ENCODE measurements around the gene C4orf54.

Gene C4orf54

DNA sequence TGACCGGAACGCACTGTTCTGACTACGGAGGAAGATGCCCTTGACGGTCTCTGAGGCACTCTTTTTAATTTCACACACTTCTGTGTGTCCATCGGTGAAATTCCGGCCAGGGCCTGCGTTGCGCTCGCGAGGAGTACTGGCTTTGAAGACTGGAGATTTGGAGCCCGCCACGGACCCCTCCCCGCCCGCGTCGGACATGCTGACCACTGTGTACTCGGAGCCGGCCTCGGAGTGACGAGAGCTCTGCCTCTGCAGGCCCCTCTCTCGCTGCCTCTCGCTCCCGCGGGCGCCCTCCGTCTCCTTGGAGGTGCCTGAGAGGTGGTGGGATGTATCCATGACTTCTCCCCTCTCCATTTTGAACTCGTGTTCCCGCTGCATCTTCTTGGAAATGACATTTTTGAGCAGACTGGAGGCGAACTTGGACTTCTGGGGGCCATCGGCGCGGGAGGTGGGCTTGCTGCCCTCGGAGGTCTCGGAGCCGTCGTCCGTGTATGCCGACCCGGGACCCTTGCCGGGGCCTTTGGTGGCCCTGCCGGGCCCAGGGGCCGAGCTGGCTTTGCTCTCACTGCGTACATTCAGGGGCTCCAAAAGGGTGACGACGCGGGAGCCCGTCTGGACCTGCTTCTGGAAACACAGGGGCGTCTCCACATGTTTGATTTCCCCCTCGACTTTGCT, 5.7 kb downstream of the C4orf54 start:
- no peak for DNase-seq

- DNase-seq = no peak
Measured at GRCh38 chr4:99651016-99651769, 6.4 kb downstream of the C4orf54 start.

GRCh38 chr4:99649778-99650177, 7.8 kb downstream of the C4orf54 start:
- no peak for DNase-seq

- DNase-seq = no peak
Measured at GRCh38 chr4:99649208-99649607, 8.4 kb downstream of the C4orf54 start.

- no peak for DNase-seq
Measured at GRCh38 chr4:99648321-99648720, 9.3 kb downstream of the C4orf54 start.

DNA sequence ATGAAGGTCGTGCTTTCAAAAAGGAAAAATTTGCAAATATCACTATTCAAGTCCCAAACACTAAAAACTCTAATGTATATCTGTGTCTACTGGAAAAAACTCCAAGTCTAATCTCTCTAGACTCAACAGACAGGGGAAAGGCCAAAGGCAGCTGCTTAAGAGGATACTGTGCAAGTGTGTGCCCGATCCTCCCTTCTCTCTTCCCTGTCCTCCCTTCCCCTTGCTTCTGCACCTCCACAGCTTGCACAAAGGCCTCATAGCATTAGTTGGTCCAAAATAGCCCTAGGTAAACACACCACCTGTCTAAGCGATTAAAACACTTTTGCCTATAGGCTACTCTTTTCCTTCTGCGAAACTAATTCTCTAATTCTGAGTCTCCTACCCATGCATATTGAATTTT, 10.6 kb downstream of the C4orf54 start:
- no peak for DNase-seq

GRCh38 chr4:99645638-99646037, 12.0 kb downstream of the C4orf54 start:
- DNase-seq = no peak

DNA sequence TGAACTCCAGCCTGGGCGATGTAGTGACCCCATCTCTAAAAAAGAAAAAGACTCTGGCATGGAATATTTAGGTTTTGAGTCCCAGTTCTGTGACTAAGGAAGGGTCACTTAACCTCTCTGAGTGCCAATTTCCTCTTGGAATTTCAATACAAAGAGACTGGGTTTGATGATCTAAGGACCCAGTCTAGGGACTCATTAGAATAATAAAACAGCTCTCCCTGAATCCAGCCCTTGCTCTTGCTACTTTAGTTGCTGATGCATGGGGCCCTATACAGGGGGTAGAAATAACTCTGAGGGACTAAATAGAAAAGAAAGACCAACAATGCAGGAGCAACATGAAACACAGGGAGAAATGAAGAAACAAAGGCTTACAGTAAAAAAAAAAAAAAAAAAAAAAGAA, 12.6 kb downstream of the C4orf54 start:
- no peak for DNase-seq

DNA sequence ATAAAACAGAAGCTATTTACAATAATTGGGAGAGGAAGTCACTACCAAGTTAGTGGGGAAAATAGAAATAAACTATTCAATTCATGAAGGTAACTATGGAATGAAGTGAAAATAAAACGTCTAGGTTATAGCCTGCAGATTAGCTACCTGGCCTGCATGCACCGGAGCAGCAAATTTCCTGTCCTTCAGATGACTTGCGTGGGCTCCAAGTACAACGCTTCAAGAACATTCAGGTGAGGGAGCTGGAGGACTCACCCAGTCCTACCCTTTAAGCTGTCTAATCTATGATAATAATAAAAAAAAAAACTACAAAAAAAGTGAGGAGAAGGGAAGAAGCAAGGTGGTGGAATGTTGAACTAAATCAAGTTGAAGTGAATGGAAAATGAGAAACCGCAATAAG, 13.2 kb downstream of the C4orf54 start:
- DNase-seq = no peak

DNA sequence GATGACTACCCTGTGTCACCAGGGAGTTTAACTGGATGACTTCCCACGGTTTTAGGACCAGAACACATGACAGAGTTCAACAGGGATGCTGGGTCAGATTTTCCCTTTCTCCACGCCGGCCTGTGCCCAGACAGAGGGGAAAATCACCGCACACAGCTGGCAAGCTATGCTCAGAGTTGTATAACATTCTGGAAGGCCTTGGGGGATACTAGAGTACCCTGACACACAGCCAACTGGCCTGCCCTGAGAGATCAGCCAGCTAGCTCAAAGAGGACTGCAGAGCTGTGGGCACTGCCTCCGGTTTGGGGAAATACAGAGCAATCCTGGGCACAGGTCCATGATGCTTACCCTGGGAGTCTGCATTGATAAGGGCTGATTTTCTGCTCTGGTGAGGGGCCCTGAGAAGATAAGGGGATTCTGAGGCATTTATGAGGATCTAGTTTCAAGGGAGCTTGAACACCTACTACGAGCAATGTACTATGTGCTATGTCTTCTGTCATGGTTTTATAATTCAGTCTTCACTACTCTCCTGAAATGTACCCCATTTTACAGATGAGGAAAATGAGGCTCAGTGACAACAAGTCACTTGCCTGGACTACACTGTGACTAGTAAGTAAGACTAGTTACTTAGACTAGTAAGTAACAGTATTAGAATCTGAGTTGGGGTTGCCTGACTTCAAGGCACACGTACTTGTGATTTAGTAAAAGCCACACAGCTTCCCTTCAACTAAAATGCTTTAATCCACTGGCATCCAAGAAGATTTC, 14.7 kb downstream of the C4orf54 start:
- no peak for DNase-seq

GRCh38 chr4:99640676-99641075, 17.0 kb downstream of the C4orf54 start:
- no peak for DNase-seq

GRCh38 chr4:99637174-99637573, 20.5 kb downstream of the C4orf54 start:
- DNase-seq = no peak

DNA sequence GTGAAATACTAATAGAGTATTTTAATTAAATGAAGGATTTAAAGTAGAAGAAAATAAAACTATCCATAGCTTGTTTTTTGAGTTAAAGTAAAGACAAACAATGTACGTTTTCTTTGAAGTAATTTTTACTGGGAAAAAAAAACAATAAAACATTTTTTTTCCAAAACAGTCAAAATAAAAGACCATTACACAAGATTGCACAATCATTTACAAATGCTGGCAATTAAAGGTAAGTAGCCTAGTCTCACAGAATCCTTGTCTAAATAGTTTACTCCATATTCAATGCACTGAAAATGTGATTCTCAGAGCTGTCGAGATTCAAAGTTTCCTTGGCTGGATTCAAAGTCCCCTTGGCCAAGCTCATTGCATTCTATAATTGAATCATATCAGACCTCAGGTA, 21.2 kb downstream of the C4orf54 start:
- DNase-seq = no peak

- DNase-seq = no peak
Measured at GRCh38 chr4:99635601-99636000, 22.0 kb downstream of the C4orf54 start.

DNA sequence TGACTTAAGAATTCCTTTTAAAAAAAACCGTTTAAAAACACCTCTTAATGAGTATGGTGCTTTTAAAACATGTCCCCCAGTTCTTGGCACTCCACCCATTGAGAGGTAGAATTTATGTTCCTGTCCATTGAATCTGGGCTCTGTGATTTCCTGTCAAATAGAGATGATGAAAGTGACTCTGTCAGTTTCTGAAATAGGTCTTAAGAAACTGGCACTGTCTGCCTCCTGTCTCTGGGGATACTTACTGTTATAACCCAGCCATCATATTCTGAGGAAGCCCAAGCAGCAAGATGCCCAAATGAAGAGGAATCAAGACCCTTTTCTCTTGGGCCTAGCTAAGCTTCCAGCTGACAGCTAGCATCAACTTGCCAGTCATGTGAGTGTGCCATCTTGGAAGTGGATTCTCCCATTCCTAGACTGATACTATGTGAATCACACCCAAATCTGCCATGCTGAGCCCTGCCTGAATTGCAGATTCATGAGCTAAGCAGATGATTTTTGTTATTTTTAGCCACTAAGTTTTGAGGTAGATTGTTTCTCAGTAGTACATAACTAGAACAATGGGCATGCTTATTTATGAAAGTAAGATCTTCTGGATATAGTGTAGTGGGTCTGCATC, 22.8 kb downstream of the C4orf54 start:
- DNase-seq = no peak

GRCh38 chr4:99633772-99634171, 23.9 kb downstream of the C4orf54 start:
- DNase-seq = no peak

- no peak for DNase-seq
Measured at GRCh38 chr4:99630857-99631360, 26.7 kb downstream of the C4orf54 start.

DNA sequence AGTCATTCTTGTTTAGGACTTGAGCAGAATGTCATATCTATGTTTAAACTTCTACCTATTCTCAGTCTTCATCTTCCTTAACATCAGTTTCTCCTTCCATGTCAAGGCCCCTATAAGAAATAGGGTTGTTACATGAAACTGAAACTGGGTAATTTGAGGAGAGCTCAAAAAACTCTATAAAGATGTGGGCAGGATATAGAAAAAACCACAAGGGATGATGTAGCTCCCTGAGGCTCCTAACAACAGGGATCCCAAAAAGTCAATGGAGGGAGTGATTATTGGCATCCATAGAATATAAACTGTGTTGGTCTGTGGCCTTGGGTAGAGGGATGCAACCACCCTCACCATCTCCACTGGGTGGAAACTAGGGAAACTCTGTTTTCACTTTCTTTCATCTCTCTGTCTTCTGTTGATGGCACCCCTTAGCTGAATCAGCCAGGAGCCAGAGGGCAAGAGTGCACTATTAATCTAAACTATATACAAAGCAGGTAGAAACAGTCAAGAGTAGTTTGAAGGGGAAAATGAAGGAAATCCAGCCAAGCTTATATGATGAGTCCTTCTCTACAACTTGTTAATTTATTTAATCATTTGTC, 27.6 kb downstream of the C4orf54 start:
- no peak for DNase-seq

GRCh38 chr4:99628040-99628439, 29.6 kb downstream of the C4orf54 start:
- DNase-seq = no peak

DNA sequence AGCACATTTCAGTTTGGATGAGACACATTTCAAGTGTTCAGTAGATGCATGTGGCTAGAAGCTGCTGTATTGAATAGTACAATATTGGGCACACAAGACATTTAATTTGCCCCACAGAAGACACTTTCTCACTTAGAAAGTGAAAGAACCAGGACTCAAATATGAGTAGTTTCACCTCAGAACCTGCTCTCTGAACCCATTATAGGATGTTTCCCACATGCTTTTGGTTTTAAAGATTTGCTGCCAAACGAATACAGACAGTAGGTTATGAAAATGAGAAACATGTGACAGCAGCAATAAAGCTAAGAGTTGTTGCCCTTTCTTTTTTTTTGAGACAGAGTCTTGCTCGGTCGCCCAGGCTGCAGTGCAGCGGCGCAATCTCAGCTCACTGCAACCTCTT, 32.3 kb downstream of the C4orf54 start:
- DNase-seq = no peak

DNA sequence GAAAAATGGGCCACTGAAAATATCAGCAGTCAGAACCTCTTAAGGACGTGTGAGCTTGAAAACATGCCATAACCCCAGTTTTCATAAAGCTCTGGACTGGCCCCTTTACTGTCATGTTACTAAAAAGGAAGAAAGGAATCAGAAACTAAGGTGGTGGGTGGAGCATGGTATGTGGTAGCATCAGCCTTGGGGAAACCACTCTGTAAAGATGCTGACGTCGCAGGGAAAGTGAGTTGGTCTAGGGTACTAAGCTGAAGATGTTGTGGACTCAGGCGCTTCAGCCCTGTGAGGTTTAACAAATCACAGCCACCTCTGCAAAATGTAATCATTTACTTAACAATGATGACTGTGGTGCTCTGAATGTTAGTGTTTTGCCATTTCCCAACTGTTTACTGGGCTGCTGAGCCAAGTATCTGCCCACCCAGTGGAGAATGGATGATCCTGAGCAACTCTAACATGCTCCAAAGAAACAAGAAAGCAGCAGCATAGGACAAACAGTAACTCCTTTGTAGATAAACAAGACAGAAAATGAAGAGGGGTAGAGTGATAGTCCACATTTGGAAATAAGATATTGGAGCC, 33.4 kb downstream of the C4orf54 start:
- DNase-seq = no peak

DNA sequence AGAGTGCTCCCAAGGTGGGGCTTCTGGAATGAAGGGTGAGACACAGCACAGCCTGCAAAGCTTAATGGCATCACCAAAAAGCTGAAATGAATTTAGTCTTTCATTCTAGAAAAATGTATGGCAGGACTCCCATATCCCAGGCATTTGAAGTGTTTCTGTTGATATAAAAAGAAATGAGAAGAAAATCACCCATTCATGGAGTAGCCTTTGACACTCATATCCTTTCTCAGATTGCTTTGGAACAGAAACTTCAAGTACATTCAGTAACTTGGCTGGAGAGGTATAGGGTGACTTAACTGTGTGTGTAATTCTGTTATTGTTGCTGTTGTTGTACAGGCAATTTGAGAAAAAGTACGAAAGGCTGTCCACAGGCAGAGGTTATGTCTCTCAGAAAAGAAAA, 35.3 kb downstream of the C4orf54 start:
- DNase-seq = no peak

- no peak for DNase-seq
Measured at GRCh38 chr4:99617374-99617773, 40.3 kb downstream of the C4orf54 start.

All from CD4-positive, alpha-beta T cell treated with Interleukin-4 for 4 hours (primary cell).